Measurements from ENCODE around the gene CDC73. TPM values are rescaled to one million over a fixed set of nuclear protein-coding genes. Genes with fewer than 3 reads are reported as not detected.
"Not testable (repeated sequence)": the region's sequence is repeated elsewhere in the genome, so short reads cannot be mapped to it uniquely, and the experiment has no call there.

CDC73 gene
- polyA plus RNA-seq, 4 donors: 40.9 to 55.1 (median 52.3) TPM

- no peak for DNase-seq (ENCODE audit: low read depth in 4 of 4, low spot score in 3 of 4)
Observed at GRCh38 chr1:193219391-193219790, 97.6 kb downstream of the CDC73 start.

GRCh38 chr1:193221651-193222050, 99.8 kb downstream of the CDC73 start:
- DNase-seq (ENCODE audit: low read depth in 4 of 4, low spot score in 3 of 4): no peak

- DNase-seq (ENCODE audit: low read depth in 4 of 4, low spot score in 3 of 4): no peak
Observed at GRCh38 chr1:193222056-193222615, 100.3 kb downstream of the CDC73 start.

GRCh38 chr1:193229136-193229535, 107.3 kb downstream of the CDC73 start:
- no peak for DNase-seq (ENCODE audit: low read depth in 4 of 4, low spot score in 3 of 4)

- DNase-seq (ENCODE audit: low read depth in 4 of 4, low spot score in 3 of 4): not testable (repeated sequence)
Observed at GRCh38 chr1:193231146-193231545, 109.3 kb downstream of the CDC73 start.

- no peak for DNase-seq (ENCODE audit: low read depth in 4 of 4, low spot score in 3 of 4)
Observed at GRCh38 chr1:193234530-193234929, 112.7 kb downstream of the CDC73 start.

GRCh38 chr1:193237381-193237978, 115.6 kb downstream of the CDC73 start:
- no peak for DNase-seq (ENCODE audit: low read depth in 4 of 4, low spot score in 3 of 4)

GRCh38 chr1:193240609-193241008, 118.8 kb downstream of the CDC73 start:
- no peak for DNase-seq (ENCODE audit: low read depth in 4 of 4, low spot score in 3 of 4)

GRCh38 chr1:193241132-193241827, 119.4 kb downstream of the CDC73 start:
- no peak for DNase-seq (ENCODE audit: low read depth in 4 of 4, low spot score in 3 of 4)

GRCh38 chr1:193242000-193242399, 120.2 kb downstream of the CDC73 start:
- no peak for DNase-seq (ENCODE audit: low read depth in 4 of 4, low spot score in 3 of 4)

GRCh38 chr1:193249187-193249586, 127.4 kb downstream of the CDC73 start:
- no peak for DNase-seq (ENCODE audit: low read depth in 4 of 4, low spot score in 3 of 4)

GRCh38 chr1:193251950-193252349, 130.1 kb downstream of the CDC73 start:
- DNase-seq (ENCODE audit: low read depth in 4 of 4, low spot score in 3 of 4): no peak

GRCh38 chr1:193256019-193256418, 134.2 kb downstream of the CDC73 start:
- no peak for DNase-seq (ENCODE audit: low read depth in 4 of 4, low spot score in 3 of 4)

GRCh38 chr1:193259636-193260035, 137.8 kb downstream of the CDC73 start:
- DNase-seq (ENCODE audit: low read depth in 4 of 4, low spot score in 3 of 4): no peak

- no peak for DNase-seq (ENCODE audit: low read depth in 4 of 4, low spot score in 3 of 4)
Observed at GRCh38 chr1:193260056-193260745, 138.4 kb downstream of the CDC73 start.

- no peak for DNase-seq (ENCODE audit: low read depth in 4 of 4, low spot score in 3 of 4)
Observed at GRCh38 chr1:193260896-193261295, 139.1 kb downstream of the CDC73 start.

- no peak for DNase-seq (ENCODE audit: low read depth in 4 of 4, low spot score in 3 of 4)
Observed at GRCh38 chr1:193262661-193263060, 140.8 kb downstream of the CDC73 start.

- DNase-seq (ENCODE audit: low read depth in 4 of 4, low spot score in 3 of 4): no peak
Observed at GRCh38 chr1:193264313-193265065, 142.7 kb downstream of the CDC73 start.

GRCh38 chr1:193265716-193266115, 143.9 kb downstream of the CDC73 start:
- DNase-seq (ENCODE audit: low read depth in 4 of 4, low spot score in 3 of 4): no peak

GRCh38 chr1:193266794-193267193, 145.0 kb downstream of the CDC73 start:
- not testable (repeated sequence) for DNase-seq (ENCODE audit: low read depth in 4 of 4, low spot score in 3 of 4)

GRCh38 chr1:193270996-193271395, 149.2 kb downstream of the CDC73 start:
- no peak for DNase-seq (ENCODE audit: low read depth in 4 of 4, low spot score in 3 of 4)
